Spleen (tissue), 7 donors: ENCODE data around the gene TP53.

ENCODE experiments used
- CTCF ChIP-seq, 11 experiments: fragments of 200-600 bp in 7 of 11; fragments of 450-650 bp in 4 of 11; sonication (generic) in 4 of 11; IDR thresholded peaks in 8 of 11; conservative IDR thresholded peaks in 3 of 11; 1 replicate in 7 of 11; 2 replicates in 4 of 11; pipeline versions ENCODE4 v1.4.0 to v1.8.0; 2016 to 2021; ENCODE audit warnings: antibody characterized with exemption in 11 of 11, inconsistent platforms in 4 of 11, mild to moderate bottlenecking in 1 of 11
- POLR2AphosphoS5 ChIP-seq, 3 donors: sonication (generic); formaldehyde crosslinking; IDR thresholded peaks; one replicate each; pipeline ENCODE4 v1.5.1; 2017; ENCODE audit warnings: antibody characterized with exemption in 3 of 3
- donor health status: DM: no; HTN: no; CAD: no; lungs with moderate emphysema.
- donor health status: DM: no; HTN: no; CAD: no.
- donor health status: DM: no; HTN: no; CAD: no.

GRCh38 chr17:7646457-7646856 is 40.8 kb downstream of the TP53 start:
- TF ChIP-seq CTCF (IDR thresholded peaks at IDR 0.05 in 8 of 11, conservative IDR thresholded peaks at IDR 0.05 in 3 of 11) (no peak), POLR2AphosphoS5 (IDR thresholded peaks at IDR 0.05) (no peak)
